Vagina (tissue), 2 donors: ENCODE results near the gene ETNK2.

ENCODE experiments used
- POLR2A ChIP-seq, 2 donors: fragments of 450-650 bp; IDR thresholded peaks; one replicate each; pipeline ENCODE4 v1.6.1; 2017; ENCODE audit warnings: antibody characterized with exemption in 2 of 2, mild to moderate bottlenecking in 2 of 2, moderate library complexity in 2 of 2
- POLR2AphosphoS5 ChIP-seq, 2 donors: sonication (generic); formaldehyde crosslinking; IDR thresholded peaks; one replicate each; pipeline ENCODE4 v1.9.0; 2017; ENCODE audit warnings: antibody characterized with exemption in 2 of 2, mild to moderate bottlenecking in 2 of 2, low read depth in 1 of 2; ENCODE audit not compliant: insufficient read depth in 1 of 2
- TF ChIP-seq, protein P1 (sequence below), 3 experiments: fragments of 450-650 bp in 2 of 3; fragments of 200-600 bp in 1 of 3; sonication (generic) in 1 of 3; IDR thresholded peaks; one replicate each; pipeline ENCODE4 v1.5.1; 2017 to 2019; ENCODE audit warnings: antibody characterized with exemption in 3 of 3, mild to moderate bottlenecking in 2 of 3, moderate library complexity in 2 of 3

DNA sequence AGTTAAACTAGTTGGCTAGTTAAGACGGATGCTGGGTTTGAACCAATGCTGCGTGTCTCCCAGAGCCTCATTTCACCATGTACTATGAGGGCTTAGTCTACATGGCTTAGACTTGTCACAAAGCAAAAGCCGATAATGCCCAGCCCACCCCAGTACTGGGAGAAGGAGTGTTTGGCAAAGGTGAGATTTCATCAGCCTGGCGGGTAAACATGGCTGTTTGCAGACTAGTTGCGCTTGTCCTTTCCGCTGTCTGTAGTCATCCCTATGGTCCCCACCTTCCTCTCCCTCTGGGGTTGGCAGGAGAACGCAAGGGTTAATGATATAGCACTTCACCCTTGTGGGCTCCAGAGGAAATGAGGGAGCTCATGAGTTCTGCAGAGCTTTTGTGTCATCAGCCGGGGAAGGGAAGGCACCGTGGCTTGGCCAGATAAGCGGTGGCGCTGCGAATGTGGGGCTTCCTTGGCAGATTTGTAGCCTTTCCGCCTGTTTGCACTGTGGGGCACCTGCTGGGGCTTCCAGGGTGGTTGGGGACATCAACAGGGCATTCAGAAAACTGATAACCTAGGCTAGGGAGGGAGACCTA is 49.7 kb downstream of the ETNK2 start:
- TF ChIP-seq, protein P1, sequence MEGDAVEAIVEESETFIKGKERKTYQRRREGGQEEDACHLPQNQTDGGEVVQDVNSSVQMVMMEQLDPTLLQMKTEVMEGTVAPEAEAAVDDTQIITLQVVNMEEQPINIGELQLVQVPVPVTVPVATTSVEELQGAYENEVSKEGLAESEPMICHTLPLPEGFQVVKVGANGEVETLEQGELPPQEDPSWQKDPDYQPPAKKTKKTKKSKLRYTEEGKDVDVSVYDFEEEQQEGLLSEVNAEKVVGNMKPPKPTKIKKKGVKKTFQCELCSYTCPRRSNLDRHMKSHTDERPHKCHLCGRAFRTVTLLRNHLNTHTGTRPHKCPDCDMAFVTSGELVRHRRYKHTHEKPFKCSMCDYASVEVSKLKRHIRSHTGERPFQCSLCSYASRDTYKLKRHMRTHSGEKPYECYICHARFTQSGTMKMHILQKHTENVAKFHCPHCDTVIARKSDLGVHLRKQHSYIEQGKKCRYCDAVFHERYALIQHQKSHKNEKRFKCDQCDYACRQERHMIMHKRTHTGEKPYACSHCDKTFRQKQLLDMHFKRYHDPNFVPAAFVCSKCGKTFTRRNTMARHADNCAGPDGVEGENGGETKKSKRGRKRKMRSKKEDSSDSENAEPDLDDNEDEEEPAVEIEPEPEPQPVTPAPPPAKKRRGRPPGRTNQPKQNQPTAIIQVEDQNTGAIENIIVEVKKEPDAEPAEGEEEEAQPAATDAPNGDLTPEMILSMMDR (IDR thresholded peaks at IDR 0.05), result no peak
- TF ChIP-seq POLR2A (IDR thresholded peaks at IDR 0.05) (no peak), POLR2AphosphoS5 (IDR thresholded peaks at IDR 0.05; ENCODE audit: insufficient read depth in 1 of 2, low read depth in 1 of 2) (no peak)
